GM11168 (cell line): ENCODE results near the gene PLPPR3.
"Not testable (repeated sequence)": the region's sequence is repeated elsewhere in the genome, so short reads cannot be mapped to it uniquely, and the experiment has no call there.

Experiments
- in situ Hi-C: fragments of 300-500 bp; cut with MboI; formaldehyde crosslinking; loops from one replicate; pipeline ENCODE4 v1.12.0; 2022; ENCODE audit warnings: low sequenced_read_pairs; ENCODE audit not compliant: unreplicated experiment

Gene PLPPR3

GRCh38 chr19:855566-856120 is 33.9 kb upstream of the PLPPR3 start:
- in situ Hi-C loops = loop anchor here (5.0 kb wide), 1 partner anchor 67 kb away; no protein-coding TSS in a partner anchor

GRCh38 chr19:855142-855541 is 33.4 kb upstream of the PLPPR3 start:
- in situ Hi-C loops = loop anchor here (5.0 kb wide), 1 partner anchor 67 kb away; no protein-coding TSS in a partner anchor

GRCh38 chr19:854549-854948 is 32.8 kb upstream of the PLPPR3 start:
- in situ Hi-C loops = no loop called here

- in situ Hi-C loops = not testable (repeated sequence)
Measured at GRCh38 chr19:853614-854220, 32.0 kb upstream of the PLPPR3 start.

- in situ Hi-C loops = no loop called here
Measured at GRCh38 chr19:853014-853585, 31.3 kb upstream of the PLPPR3 start.

GRCh38 chr19:852136-853013 is 30.6 kb upstream of the PLPPR3 start, which contains the start of gene ELANE:
Gene ELANE (plus strand): TSS chr19:852303. CDS start chr19:852329, 26 bp downstream.
- in situ Hi-C loops = no loop called here

- in situ Hi-C loops = no loop called here
Measured at GRCh38 chr19:850979-851335, 29.2 kb upstream of the PLPPR3 start.

- in situ Hi-C loops = no loop called here
Measured at GRCh38 chr19:850221-850978, 28.6 kb upstream of the PLPPR3 start.

- in situ Hi-C loops = not testable (repeated sequence)
Measured at GRCh38 chr19:849195-849594, 27.4 kb upstream of the PLPPR3 start.

- in situ Hi-C loops = no loop called here
Measured at GRCh38 chr19:848386-848921, 26.7 kb upstream of the PLPPR3 start.

GRCh38 chr19:845707-846521 is 24.2 kb upstream of the PLPPR3 start:
- in situ Hi-C loops = no loop called here

GRCh38 chr19:844546-844971 is 22.8 kb upstream of the PLPPR3 start:
- in situ Hi-C loops = no loop called here

- in situ Hi-C loops = no loop called here
Measured at GRCh38 chr19:843836-844545, 22.2 kb upstream of the PLPPR3 start.

GRCh38 chr19:843180-843835 is 21.6 kb upstream of the PLPPR3 start:
- in situ Hi-C loops = no loop called here

- in situ Hi-C loops = not testable (repeated sequence)
Measured at GRCh38 chr19:842802-843179, 21.0 kb upstream of the PLPPR3 start.

- in situ Hi-C loops = no loop called here
Measured at GRCh38 chr19:840519-841206, 18.9 kb upstream of the PLPPR3 start, which contains the start of gene PRTN3. Gene PRTN3 (plus strand): TSS chr19:840999. CDS start chr19:841009, 10 bp downstream.

GRCh38 chr19:835210-835810 is 13.6 kb upstream of the PLPPR3 start:
- in situ Hi-C loops = no loop called here
